ENCODE results near the gene PTPRE. TPM values are rescaled to one million over a fixed set of nuclear protein-coding genes. Genes with fewer than 3 reads are reported as not detected.

PTPRE gene
- total RNA-seq, 1 experiment from 2014 or later, result 0.70 TPM

GRCh38 chr10:128040681-128041080 lies 133.8 kb downstream of the PTPRE start:
- no CpG with 5 or more reads among the region's 8 CpGs for WGBS (ENCODE audit: extremely low coverage, insufficient read length, low lambda C conversion rate)
- Histone ChIP-seq H2BK15ac (ENCODE audit: low read depth, low read length) (no peak overlapping the region), H3K27me3 (ENCODE audit: insufficient read depth, low read length) (0 out of 2 replicates have a peak, but pooled peaks cover 2% of the 10 kb centered on the region), H3K79me1 (ENCODE audit: insufficient read depth, low read depth, low read length, poor library complexity, severe bottlenecking) (no peaks in the 10 kb centered on the region), H3K79me2 (ENCODE audit: insufficient read depth, low read length) (no peaks in the 10 kb centered on the region), H3K9me3 (ENCODE audit: control insufficient read depth, low read depth, low read length) (no peaks in the 10 kb centered on the region), H3K4me2 (ENCODE audit: insufficient read depth, insufficient read length, low read length) (no peak overlapping the region), H4K8ac (replicated peaks; ENCODE audit: insufficient read length, low read depth, low read length) (no peak overlapping the region), H2BK5ac (ENCODE audit: insufficient read length, low read length) (no peak overlapping the region), H2BK12ac (ENCODE audit: insufficient read length, low read depth, low read length) (no peak overlapping the region), H3K27ac (ENCODE audit: insufficient read length, low read depth, low read length) (no peak overlapping the region), H3T11ph (ENCODE audit: low read length) (no peak overlapping the region), H3K23me2 (ENCODE audit: insufficient read length, low read depth, low read length, poor library complexity, severe bottlenecking) (peaks cover under 1% of the 10 kb centered on the region), H4K91ac (ENCODE audit: insufficient read length, low read depth, low read length) (no peak overlapping the region), H3K4me1 (ENCODE audit: insufficient read depth, low read length) (no peaks in the 10 kb centered on the region), H2AFZ (ENCODE audit: low read length) (no peak overlapping the region), H3K9ac (ENCODE audit: extremely low read depth, insufficient read length, low read length) (no peak overlapping the region), H4K5ac (ENCODE audit: insufficient read length, low read depth, low read length) (no peak overlapping the region), H4K20me1 (ENCODE audit: control insufficient read depth, insufficient read depth, insufficient read length) (peaks cover under 1% of the 10 kb centered on the region), H2AK5ac (ENCODE audit: insufficient read length, low read length) (no peak overlapping the region), H3K18ac (ENCODE audit: insufficient read length, low read depth, low read length) (no peak overlapping the region), H3K4ac (ENCODE audit: low read depth, low read length) (no peak overlapping the region), H2BK120ac (ENCODE audit: low read depth, low read length, poor library complexity, severe bottlenecking) (no peak overlapping the region), H2BK20ac (ENCODE audit: low read depth, low read length, poor library complexity, severe bottlenecking) (no peak overlapping the region), H3K56ac (ENCODE audit: insufficient read length, low read depth, low read length) (no peak overlapping the region), H3K23ac (ENCODE audit: insufficient read length, low read depth, low read length) (no peak overlapping the region), H3K14ac (ENCODE audit: insufficient read depth, low read length) (no peak overlapping the region; the same call in 1 of the 2 replicates)
- TF ChIP-seq CTCF (conservative IDR thresholded peaks at IDR 0.05), result no peak
- Mint-ChIP-seq H3K4me1 (peaks cover 3 to 10% of the 10 kb centered on the region in 2 experiments; a peak in 3 of 4 replicates), H3K27me3 (ENCODE audit: low read depth) (peaks cover 59% of the 10 kb centered on the region), H3K9me3 (no peaks in the 10 kb centered on the region), H3K36me3 (ENCODE audit: insufficient read depth in 1 of 3, low read depth in 3 of 3) (no peaks in the 10 kb centered on the region), H3K27ac (no peak overlapping the region), H3K4me3 (no peak overlapping the region)
- no peak for DNase-seq

Data from H9 (cell line).